A549 (cell line): Measurements from ENCODE around the gene NXN. TPM values are rescaled to one million over a fixed set of nuclear protein-coding genes. Genes with fewer than 3 reads are reported as not detected.

ENCODE experiments used
- ATAC-seq, 2 experiments: fragments of 200-7000 bp in 1 of 2; fragments of >200 bp in 1 of 2; cut with Nextera tagmentation in 1 of 2; cut with Tn5 transposase in 1 of 2; 3 replicates each; pipeline versions ENCODE4 v1.8.0 to v1.9.1; 2018 to 2020; ENCODE audit warnings: mild to moderate bottlenecking in 1 of 2, moderate library complexity in 1 of 2
- CTCF ChIA-PET: fragments of 300-600 bp; sonication (Branson Sonifier 250); formaldehyde crosslinking; extraction: SDS; loops from one replicate; lab custom pipeline; 2021; ENCODE audit warnings: antibody characterized with exemption, inconsistent platforms; lab: Yijun Ruan, JAX
- POLR2A ChIA-PET: fragments of 350-600 bp; formaldehyde crosslinking; extraction: SDS; loops from one replicate; lab custom pipeline; 2021; ENCODE audit warnings: antibody characterized with exemption, inconsistent platforms; lab: Yijun Ruan, JAX
- DNase-seq, 2 experiments: peaks; one replicate each; pipeline versions ENCODE4 v3.0.0 to v3.0.0-alpha.2; 2011 to 2016; ENCODE audit warnings: low read depth in 1 of 2, low spot score in 1 of 2
- FAIRE-seq: peaks from 2 replicates; lab custom pipeline; 2011; peaks lifted over from hg19 to GRCh38; lab: Jason Lieb, UNC
- H3K27ac ChIP-seq, 2 experiments: fragments of >200 bp; sonication (Bioruptor Twin); formaldehyde crosslinking; 3 replicates each; pipeline ENCODE4 v1.5.1; 2016 to 2017
- H3K4me1 ChIP-seq: fragments of >200 bp; sonication (Bioruptor Twin); formaldehyde crosslinking; 3 replicates; pipeline ENCODE4 v1.6.1; 2016
- H3K4me2 ChIP-seq: fragments of >200 bp; sonication (Bioruptor Twin); formaldehyde crosslinking; 3 replicates; pipeline ENCODE4 v1.6.1; 2016
- H3K4me3 ChIP-seq: fragments of >200 bp; sonication (Bioruptor Twin); formaldehyde crosslinking; 3 replicates; pipeline ENCODE4 v1.5.1; 2016
- H3K9me3 ChIP-seq: fragments of >200 bp; sonication (Bioruptor Twin); formaldehyde crosslinking; 3 replicates; pipeline ENCODE4 v1.6.1; 2016
- BHLHE40 ChIP-seq: IDR thresholded peaks from 2 replicates; pipeline ENCODE4 v1.6.1; 2012; ENCODE audit warnings: low read depth, low read length, inconsistent platforms
- CBX2 ChIP-seq: fragments of 200-600 bp; sonication (generic); IDR thresholded peaks from 2 replicates; pipeline ENCODE4 v1.6.1; 2016; ENCODE audit warnings: low read depth, mild to moderate bottlenecking, borderline replicate concordance
- CBX8 ChIP-seq: fragments of 200-600 bp; sonication (generic); IDR thresholded peaks from 2 replicates; pipeline ENCODE4 v1.6.1; 2016
- CHD4 ChIP-seq: fragments of 200-600 bp; sonication (generic); IDR thresholded peaks from 2 replicates; pipeline ENCODE4 v1.6.1; 2016; ENCODE audit warnings: antibody characterized with exemption, mild to moderate bottlenecking, borderline replicate concordance
- EP300 ChIP-seq, 2 experiments: fragments of >200 bp; sonication (Bioruptor Twin); formaldehyde crosslinking; IDR thresholded peaks; 2 replicates in 1 of 2; 3 replicates in 1 of 2; pipeline ENCODE4 v1.6.1; 2016 to 2017
- ESRRA ChIP-seq: fragments of 150-350 bp; IDR thresholded peaks from 2 replicates; pipeline ENCODE4 v1.6.1; 2014; ENCODE audit warnings: mild to moderate bottlenecking, low read length, borderline replicate concordance
- HOXB5 ChIP-seq: fragments of 250-450 bp; sonication (Bioruptor Pico); IDR thresholded peaks from 2 replicates; pipeline ENCODE4 v1.5.0; 2020; ENCODE audit warnings: mild to moderate bottlenecking, moderate library complexity
- JUN ChIP-seq, 2 experiments: fragments of >200 bp; sonication (Bioruptor Twin); formaldehyde crosslinking; IDR thresholded peaks; 2 replicates in 1 of 2; 3 replicates in 1 of 2; pipeline ENCODE4 v1.6.1; 2016 to 2017
- JUNB ChIP-seq: fragments of >200 bp; sonication (Bioruptor Twin); formaldehyde crosslinking; IDR thresholded peaks from 2 replicates; pipeline ENCODE4 v1.6.1; 2016
- KDM1A ChIP-seq: fragments of 200-600 bp; sonication (generic); IDR thresholded peaks from 2 replicates; pipeline ENCODE4 v1.6.1; 2016; ENCODE audit warnings: low read depth, mild to moderate bottlenecking
- MAZ ChIP-seq: fragments of 150-350 bp; IDR thresholded peaks from 2 replicates; pipeline ENCODE4 v1.6.1; 2014; ENCODE audit warnings: antibody characterized with exemption, low read depth, low read length, borderline replicate concordance
- NPAS2 ChIP-seq: fragments of 250-450 bp; sonication (Bioruptor Pico); IDR thresholded peaks from 2 replicates; pipeline ENCODE4 v1.8.0; 2022; ENCODE audit warnings: mild to moderate bottlenecking, moderate library complexity, borderline replicate concordance
- NR3C1 ChIP-seq: fragments of >200 bp; sonication (Bioruptor Twin); formaldehyde crosslinking; IDR thresholded peaks from 3 replicates; pipeline ENCODE4 v1.6.1; 2017
- POLR2AphosphoS2 ChIP-seq: conservative IDR thresholded peaks from 2 replicates; pipeline ENCODE4 v1.6.1; 2012; ENCODE audit warnings: low read length, improper control_type of control experiment, inconsistent platforms
- RAD21 ChIP-seq, 2 experiments: fragments of >200 bp in 1 of 2; sonication (Bioruptor Twin) in 1 of 2; formaldehyde crosslinking in 1 of 2; IDR thresholded peaks in 1 of 2; conservative IDR thresholded peaks in 1 of 2; 2 replicates in 1 of 2; 3 replicates in 1 of 2; pipeline ENCODE4 v1.6.1; 2012 to 2018; ENCODE audit warnings: inconsistent platforms in 1 of 2
- RCOR1 ChIP-seq: fragments of 150-350 bp; IDR thresholded peaks from 2 replicates; pipeline ENCODE4 v1.6.1; 2014; ENCODE audit warnings: antibody characterized with exemption, low read length, low read depth
- RFX5 ChIP-seq: fragments of 450-650 bp; IDR thresholded peaks from 2 replicates; pipeline ENCODE4 v1.7.1; 2014; ENCODE audit warnings: antibody characterized with exemption, mild to moderate bottlenecking, moderate library complexity
- RNF2 ChIP-seq: fragments of 200-600 bp; sonication (generic); IDR thresholded peaks from 2 replicates; pipeline ENCODE4 v1.6.1; 2016; ENCODE audit warnings: low read depth, mild to moderate bottlenecking, antibody characterized with exemption, moderate library complexity, borderline replicate concordance
- TFCP2L1 ChIP-seq: fragments of 250-450 bp; sonication (Bioruptor Pico); IDR thresholded peaks from 2 replicates; pipeline ENCODE4 v1.5.0; 2021; ENCODE audit warnings: mild to moderate bottlenecking
- TP53 ChIP-seq: fragments of 250-450 bp; sonication (Bioruptor Pico); IDR thresholded peaks from 2 replicates; pipeline ENCODE4 v1.5.0; 2021; ENCODE audit warnings: mild to moderate bottlenecking, moderate library complexity
- ZFP36 ChIP-seq: fragments of 450-650 bp; IDR thresholded peaks from 2 replicates; pipeline ENCODE4 v1.6.1; 2014; ENCODE audit warnings: borderline replicate concordance; ENCODE audit not compliant: partially characterized antibody
- ZNF302 ChIP-seq: fragments of 250-450 bp; sonication (Bioruptor Pico); IDR thresholded peaks from 2 replicates; pipeline ENCODE4 v1.9.0; 2021; ENCODE audit warnings: inconsistent platforms, mild to moderate bottlenecking, moderate library complexity
- WGBS: methylation state at CpG from one replicate; pipeline ENCODE4 v1.1.6; 2017; ENCODE audit errors: missing lambda C conversion rate; 5-methylcytosine and 5-hydroxymethylcytosine counted together
- polyA plus RNA-seq, 4 experiments: library from polyadenylated mRNA; depleted of rRNA in 3 of 4; stranded (reverse); fragments of >200 nt; fragmentation: RNase III in 1 of 4; extraction: RNeasy Plus Mini Kit Qiagen cat#74134 plus additional on column Dnase treatment in 1 of 4; gene quantifications; 2 replicates in 3 of 4; 3 replicates in 1 of 4; pipeline ENCODE4 v1.2.3, GENCODE V29; 2011 to 2017
- TF ChIP-seq, protein P1 (sequence below): fragments of >200 bp; sonication (Bioruptor Twin); formaldehyde crosslinking; IDR thresholded peaks from 3 replicates; pipeline ENCODE4 v1.6.1; 2016
- TF ChIP-seq, protein P2 (sequence below): IDR thresholded peaks from 2 replicates; pipeline ENCODE4 v1.6.1; 2012
- TF ChIP-seq, protein P3 (sequence below): fragments of 450-650 bp; IDR thresholded peaks from 2 replicates; pipeline ENCODE4 v1.6.1; 2014; ENCODE audit warnings: antibody characterized with exemption
- TF ChIP-seq, protein P4 (sequence below): fragments of >200 bp; sonication (Bioruptor Twin); formaldehyde crosslinking; IDR thresholded peaks from 3 replicates; pipeline ENCODE4 v1.5.1; 2016
- TF ChIP-seq, protein P5 (sequence below): IDR thresholded peaks from 2 replicates; pipeline ENCODE4 v1.6.1; 2012
- TF ChIP-seq, protein P6 (sequence below): IDR thresholded peaks from 2 replicates; pipeline ENCODE4 v1.6.1; 2012; ENCODE audit warnings: low read depth, borderline replicate concordance
- TF ChIP-seq, protein P7 (sequence below): fragments of 250-450 bp; sonication (Bioruptor Pico); IDR thresholded peaks from 2 replicates; pipeline ENCODE4 v1.5.0; 2021; ENCODE audit warnings: mild to moderate bottlenecking, moderate library complexity, borderline replicate concordance

NXN gene
- polyA plus RNA-seq, 2 of the 4 experiments (the other 2 are of a cell fraction), result 24.6 to 31.1 TPM

DNA sequence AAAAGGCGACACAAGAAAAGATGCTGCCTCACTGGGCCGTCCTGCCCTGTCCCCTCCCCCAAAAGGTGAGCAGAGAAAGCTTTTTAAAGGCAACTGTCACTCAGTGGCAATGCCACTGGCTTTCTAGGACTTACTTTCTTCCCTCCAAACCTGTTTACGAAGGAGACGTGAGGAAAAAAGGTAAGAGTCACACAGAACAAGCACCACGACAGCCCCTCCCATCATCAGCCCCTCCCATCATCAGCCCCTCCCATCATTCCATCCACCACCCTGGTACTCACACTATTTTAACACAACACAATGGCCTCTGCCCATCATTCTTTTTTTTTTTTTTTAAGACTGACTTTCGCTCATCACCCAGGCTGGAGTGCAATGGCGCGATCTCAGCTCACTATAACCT lies 77.1 kb downstream of the NXN start (continued):
- no peak for TF ChIP-seq RNF2
- TF ChIP-seq, protein P1, sequence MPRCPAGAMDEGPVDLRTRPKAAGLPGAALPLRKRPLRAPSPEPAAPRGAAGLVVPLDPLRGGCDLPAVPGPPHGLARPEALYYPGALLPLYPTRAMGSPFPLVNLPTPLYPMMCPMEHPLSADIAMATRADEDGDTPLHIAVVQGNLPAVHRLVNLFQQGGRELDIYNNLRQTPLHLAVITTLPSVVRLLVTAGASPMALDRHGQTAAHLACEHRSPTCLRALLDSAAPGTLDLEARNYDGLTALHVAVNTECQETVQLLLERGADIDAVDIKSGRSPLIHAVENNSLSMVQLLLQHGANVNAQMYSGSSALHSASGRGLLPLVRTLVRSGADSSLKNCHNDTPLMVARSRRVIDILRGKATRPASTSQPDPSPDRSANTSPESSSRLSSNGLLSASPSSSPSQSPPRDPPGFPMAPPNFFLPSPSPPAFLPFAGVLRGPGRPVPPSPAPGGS, result no peak

DNA sequence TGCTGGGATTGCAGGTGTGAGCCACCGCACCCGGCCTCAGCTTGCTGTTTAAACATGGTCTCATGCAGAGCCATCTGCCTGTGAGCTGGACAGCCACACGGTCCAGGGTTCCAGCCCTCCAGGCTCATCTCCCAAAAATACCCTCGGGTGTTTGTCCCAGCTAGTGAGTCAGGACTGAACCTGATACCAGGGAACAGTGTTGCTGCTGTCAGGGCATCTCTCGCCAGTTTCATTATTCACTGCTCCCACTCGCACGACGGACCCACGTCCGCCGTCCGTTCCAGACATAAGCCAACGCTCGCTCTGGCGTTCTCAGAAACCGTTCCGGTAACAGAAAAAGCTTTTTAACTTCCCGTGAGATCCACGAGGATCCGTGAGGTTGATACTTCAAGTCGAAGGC lies 77.6 kb downstream of the NXN start:
- CTCF ChIA-PET, result interaction anchor here (0.6 to 3.8 kb wide), 7 partner anchors 8 to 656 kb away, joined by 3 to 12 read pairs (median 5); partner anchors contain the start of gene TIMM22
- no peak for FAIRE-seq

DNA sequence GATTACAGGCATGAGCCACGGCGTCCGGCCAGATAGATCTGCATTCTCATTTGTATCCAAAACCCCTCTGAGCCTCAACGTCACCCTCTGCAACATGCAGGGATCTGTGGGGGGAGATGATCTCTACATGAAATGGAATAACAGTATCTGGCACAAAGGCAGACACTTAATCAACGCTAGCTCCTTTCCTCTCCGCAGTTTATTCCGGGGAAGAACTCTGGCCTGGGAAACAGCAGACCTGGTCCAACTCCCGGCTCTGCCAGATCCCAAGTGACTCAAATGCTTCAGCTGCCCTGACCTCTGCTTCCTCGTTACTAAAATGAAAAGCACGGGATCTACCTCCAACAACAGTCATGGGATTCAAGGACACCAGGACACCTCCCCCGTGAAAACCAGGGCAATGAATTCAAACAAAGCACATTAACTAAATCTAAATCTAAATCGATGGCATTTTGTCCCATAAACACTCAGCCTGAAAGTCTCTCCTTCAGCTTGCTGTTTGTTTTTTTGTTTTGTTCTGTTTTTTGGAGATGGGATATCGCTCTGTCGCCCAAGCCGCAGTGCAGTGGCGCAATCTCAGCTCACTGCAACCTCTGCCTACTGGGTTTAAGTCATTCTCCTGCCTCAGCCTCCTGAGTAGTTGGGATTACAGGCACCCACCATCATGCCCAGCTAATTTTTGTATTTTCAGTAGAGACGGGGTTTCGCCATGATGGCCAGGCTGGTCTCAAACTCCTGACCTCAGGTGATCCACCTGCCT lies 78.2 kb downstream of the NXN start:
- WGBS, result 90% methylated on average over 18 of the region's 18 CpGs
- ATAC-seq, result no peak
- no peak overlapping the region for H3K27ac ChIP-seq
- TF ChIP-seq, protein P2, sequence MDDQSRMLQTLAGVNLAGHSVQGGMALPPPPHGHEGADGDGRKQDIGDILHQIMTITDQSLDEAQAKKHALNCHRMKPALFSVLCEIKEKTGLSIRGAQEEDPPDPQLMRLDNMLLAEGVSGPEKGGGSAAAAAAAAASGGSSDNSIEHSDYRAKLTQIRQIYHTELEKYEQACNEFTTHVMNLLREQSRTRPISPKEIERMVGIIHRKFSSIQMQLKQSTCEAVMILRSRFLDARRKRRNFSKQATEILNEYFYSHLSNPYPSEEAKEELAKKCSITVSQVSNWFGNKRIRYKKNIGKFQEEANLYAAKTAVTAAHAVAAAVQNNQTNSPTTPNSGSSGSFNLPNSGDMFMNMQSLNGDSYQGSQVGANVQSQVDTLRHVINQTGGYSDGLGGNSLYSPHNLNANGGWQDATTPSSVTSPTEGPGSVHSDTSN, result no peak
- TF ChIP-seq EP300 (IDR thresholded peaks at IDR 0.05), result no peak
- TF ChIP-seq HOXB5 (CRISPR knock-in tag), result no peak
- TF ChIP-seq NPAS2, result no peak
- TF ChIP-seq CBX2, result no peak
- no peak for TF ChIP-seq TFCP2L1 (CRISPR knock-in tag)
- TF ChIP-seq POLR2AphosphoS2, result no peak
- TF ChIP-seq, protein P3, sequence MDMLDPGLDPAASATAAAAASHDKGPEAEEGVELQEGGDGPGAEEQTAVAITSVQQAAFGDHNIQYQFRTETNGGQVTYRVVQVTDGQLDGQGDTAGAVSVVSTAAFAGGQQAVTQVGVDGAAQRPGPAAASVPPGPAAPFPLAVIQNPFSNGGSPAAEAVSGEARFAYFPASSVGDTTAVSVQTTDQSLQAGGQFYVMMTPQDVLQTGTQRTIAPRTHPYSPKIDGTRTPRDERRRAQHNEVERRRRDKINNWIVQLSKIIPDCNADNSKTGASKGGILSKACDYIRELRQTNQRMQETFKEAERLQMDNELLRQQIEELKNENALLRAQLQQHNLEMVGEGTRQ, result no peak
- TF ChIP-seq MAZ, result no peak
- TF ChIP-seq, protein P4, sequence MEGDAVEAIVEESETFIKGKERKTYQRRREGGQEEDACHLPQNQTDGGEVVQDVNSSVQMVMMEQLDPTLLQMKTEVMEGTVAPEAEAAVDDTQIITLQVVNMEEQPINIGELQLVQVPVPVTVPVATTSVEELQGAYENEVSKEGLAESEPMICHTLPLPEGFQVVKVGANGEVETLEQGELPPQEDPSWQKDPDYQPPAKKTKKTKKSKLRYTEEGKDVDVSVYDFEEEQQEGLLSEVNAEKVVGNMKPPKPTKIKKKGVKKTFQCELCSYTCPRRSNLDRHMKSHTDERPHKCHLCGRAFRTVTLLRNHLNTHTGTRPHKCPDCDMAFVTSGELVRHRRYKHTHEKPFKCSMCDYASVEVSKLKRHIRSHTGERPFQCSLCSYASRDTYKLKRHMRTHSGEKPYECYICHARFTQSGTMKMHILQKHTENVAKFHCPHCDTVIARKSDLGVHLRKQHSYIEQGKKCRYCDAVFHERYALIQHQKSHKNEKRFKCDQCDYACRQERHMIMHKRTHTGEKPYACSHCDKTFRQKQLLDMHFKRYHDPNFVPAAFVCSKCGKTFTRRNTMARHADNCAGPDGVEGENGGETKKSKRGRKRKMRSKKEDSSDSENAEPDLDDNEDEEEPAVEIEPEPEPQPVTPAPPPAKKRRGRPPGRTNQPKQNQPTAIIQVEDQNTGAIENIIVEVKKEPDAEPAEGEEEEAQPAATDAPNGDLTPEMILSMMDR, result no peak
- no peak for TF ChIP-seq ESRRA
- TF ChIP-seq RAD21 (conservative IDR thresholded peaks at IDR 0.05 in 1 of 2, IDR thresholded peaks at IDR 0.05 in 1 of 2), result no peak
- no peak for TF ChIP-seq JUN (IDR thresholded peaks at IDR 0.05)
- TF ChIP-seq ZFP36, result no peak
- TF ChIP-seq ZNF302 (CRISPR knock-in tag), result no peak
- TF ChIP-seq JUNB, result no peak
- TF ChIP-seq, protein P5, sequence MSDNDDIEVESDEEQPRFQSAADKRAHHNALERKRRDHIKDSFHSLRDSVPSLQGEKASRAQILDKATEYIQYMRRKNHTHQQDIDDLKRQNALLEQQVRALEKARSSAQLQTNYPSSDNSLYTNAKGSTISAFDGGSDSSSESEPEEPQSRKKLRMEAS, result no peak
- no peak for TF ChIP-seq TP53 (CRISPR knock-in tag)

More for the DNA sequence above, 77.6 kb downstream of the NXN start:
- no peaks in the 10 kb centered on the region for H3K9me3 ChIP-seq
- no peak for DNase-seq
- H3K4me1 ChIP-seq, result peaks cover 7% of the 10 kb centered on the region; the same call in 1 of the 3 replicates
- POLR2A ChIA-PET, result interaction anchor here (0.5 to 0.6 kb wide), 2 partner anchors 13 to 34 kb away, joined by 3 read pairs; no protein-coding TSS in a partner anchor
- no peak overlapping the region for H3K4me2 ChIP-seq
- no peak overlapping the region for H3K27ac ChIP-seq
- no peak overlapping the region for H3K4me3 ChIP-seq
- no peak for ATAC-seq
- TF ChIP-seq POLR2AphosphoS2 (no peak), RFX5 (no peak), JUNB (no peak), CBX8 (no peak), NR3C1 (no peak), KDM1A (no peak), CBX2 (no peak), BHLHE40 (no peak), CHD4 (no peak), RCOR1 (no peak)
- TF ChIP-seq, protein P6, sequence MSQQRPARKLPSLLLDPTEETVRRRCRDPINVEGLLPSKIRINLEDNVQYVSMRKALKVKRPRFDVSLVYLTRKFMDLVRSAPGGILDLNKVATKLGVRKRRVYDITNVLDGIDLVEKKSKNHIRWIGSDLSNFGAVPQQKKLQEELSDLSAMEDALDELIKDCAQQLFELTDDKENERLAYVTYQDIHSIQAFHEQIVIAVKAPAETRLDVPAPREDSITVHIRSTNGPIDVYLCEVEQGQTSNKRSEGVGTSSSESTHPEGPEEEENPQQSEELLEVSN, result no peak
- TF ChIP-seq, protein P7, sequence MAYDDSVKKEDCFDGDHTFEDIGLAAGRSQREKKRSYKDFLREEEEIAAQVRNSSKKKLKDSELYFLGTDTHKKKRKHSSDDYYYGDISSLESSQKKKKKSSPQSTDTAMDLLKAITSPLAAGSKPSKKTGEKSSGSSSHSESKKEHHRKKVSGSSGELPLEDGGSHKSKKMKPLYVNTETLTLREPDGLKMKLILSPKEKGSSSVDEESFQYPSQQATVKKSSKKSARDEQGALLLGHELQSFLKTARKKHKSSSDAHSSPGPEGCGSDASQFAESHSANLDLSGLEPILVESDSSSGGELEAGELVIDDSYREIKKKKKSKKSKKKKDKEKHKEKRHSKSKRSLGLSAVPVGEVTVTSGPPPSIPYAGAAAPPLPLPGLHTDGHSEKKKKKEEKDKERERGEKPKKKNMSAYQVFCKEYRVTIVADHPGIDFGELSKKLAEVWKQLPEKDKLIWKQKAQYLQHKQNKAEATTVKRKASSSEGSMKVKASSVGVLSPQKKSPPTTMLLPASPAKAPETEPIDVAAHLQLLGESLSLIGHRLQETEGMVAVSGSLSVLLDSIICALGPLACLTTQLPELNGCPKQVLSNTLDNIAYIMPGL (CRISPR knock-in tag), result no peak
- WGBS, result 86% methylated on average over 21 of the region's 21 CpGs

More for the DNA sequence above, 78.2 kb downstream of the NXN start:
- DNase-seq, result no peak
- no peak for FAIRE-seq
- Histone ChIP-seq H3K4me3 (no peak overlapping the region), H3K4me1 (peaks cover 7% of the 10 kb centered on the region; the same call in 1 of the 3 replicates), H3K9me3 (no peaks in the 10 kb centered on the region), H3K4me2 (no peak overlapping the region)
- ChIA-PET CTCF (interaction anchor here (0.9 to 3.8 kb wide), 10 partner anchors 9 to 95 kb away, joined by 3 to 12 read pairs (median 5); partner anchors contain the start of gene TIMM22), POLR2A (interaction anchor here (0.5 to 0.6 kb wide), 2 partner anchors 12 to 35 kb away, joined by 3 read pairs; no protein-coding TSS in a partner anchor)
